Measurements from ENCODE around the gene VAMP2. TPM values are rescaled to one million over a fixed set of nuclear protein-coding genes. Genes with fewer than 3 reads are reported as not detected.

The VAMP2 gene
- total RNA-seq, 1 experiment from 2014 or later: 35.1 TPM

- peaks cover 16% of the 10 kb centered on the region; the same call in 1 of the 2 replicates for H3F3A ChIP-seq (ENCODE audit: insufficient read depth, low read depth)
- H3K36me3 ChIP-seq (ENCODE audit: low read depth): no peaks in the 10 kb centered on the region
- intact Hi-C loops (cut with micrococcal nuclease; ENCODE audit: unreplicated experiment): no loop called here
- ChIA-PET POLR2A (ENCODE audit: unreplicated experiment) (no interaction called here), CTCF (interaction anchor here (0.6 kb wide), 3 partner anchors 26 to 66 kb away, joined by 3 to 21 read pairs (median 3); no protein-coding TSS in a partner anchor)
- no peaks in the 10 kb centered on the region for H3K27me3 ChIP-seq (ENCODE audit: insufficient read depth, low read depth)
- no peaks in the 10 kb centered on the region for H4K20me1 ChIP-seq (ENCODE audit: insufficient read depth)
- H2AFZ ChIP-seq: no peak overlapping the region
- BruUV-seq (replicated peaks): no TSS peak
- H3K27ac ChIP-seq: no peak overlapping the region
- TF ChIP-seq CTCF (conservative IDR thresholded peaks at IDR 0.05) (no peak), EZH2 (IDR thresholded peaks at IDR 0.05; ENCODE audit: low read depth) (no peak)
- no peaks in the 10 kb centered on the region for H3K9me2 ChIP-seq (ENCODE audit: insufficient read depth)
- no peak for DNase-seq
- no peak overlapping the region for H3K4me2 ChIP-seq
- no peaks in the 10 kb centered on the region for H3K9me3 ChIP-seq (ENCODE audit: insufficient read depth, low read depth)
- peaks cover 10% of the 10 kb centered on the region; the same call in 1 of the 2 replicates for H3K79me2 ChIP-seq (ENCODE audit: low read depth)
- no peak overlapping the region for H3K4me3 ChIP-seq
- H3K4me1 ChIP-seq (replicated peaks; ENCODE audit: insufficient read depth): peaks cover 8% of the 10 kb centered on the region; the same call in 1 of the 2 replicates
Measured at GRCh38 chr17:8160741-8161221, 2.0 kb downstream of the VAMP2 start.

DNA sequence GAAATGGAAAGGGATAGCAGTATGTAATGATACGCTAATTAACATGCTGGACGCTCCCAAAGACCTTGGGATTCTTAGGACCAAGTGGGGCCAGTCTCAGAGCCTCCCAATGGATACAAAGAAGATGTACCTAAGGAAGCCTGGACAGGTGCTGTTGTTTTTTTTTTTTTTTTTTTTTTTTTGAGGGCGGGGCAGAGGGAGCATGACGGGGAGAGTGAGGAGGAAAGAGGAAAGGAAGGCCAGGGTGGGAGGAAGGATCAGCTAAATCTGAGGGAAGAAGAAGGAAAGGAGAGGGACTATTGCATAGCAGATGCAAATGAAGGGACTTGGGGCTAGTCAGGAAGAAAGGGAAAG is 2.5 kb downstream of the VAMP2 start:
- DNase-seq: no peak

DNA sequence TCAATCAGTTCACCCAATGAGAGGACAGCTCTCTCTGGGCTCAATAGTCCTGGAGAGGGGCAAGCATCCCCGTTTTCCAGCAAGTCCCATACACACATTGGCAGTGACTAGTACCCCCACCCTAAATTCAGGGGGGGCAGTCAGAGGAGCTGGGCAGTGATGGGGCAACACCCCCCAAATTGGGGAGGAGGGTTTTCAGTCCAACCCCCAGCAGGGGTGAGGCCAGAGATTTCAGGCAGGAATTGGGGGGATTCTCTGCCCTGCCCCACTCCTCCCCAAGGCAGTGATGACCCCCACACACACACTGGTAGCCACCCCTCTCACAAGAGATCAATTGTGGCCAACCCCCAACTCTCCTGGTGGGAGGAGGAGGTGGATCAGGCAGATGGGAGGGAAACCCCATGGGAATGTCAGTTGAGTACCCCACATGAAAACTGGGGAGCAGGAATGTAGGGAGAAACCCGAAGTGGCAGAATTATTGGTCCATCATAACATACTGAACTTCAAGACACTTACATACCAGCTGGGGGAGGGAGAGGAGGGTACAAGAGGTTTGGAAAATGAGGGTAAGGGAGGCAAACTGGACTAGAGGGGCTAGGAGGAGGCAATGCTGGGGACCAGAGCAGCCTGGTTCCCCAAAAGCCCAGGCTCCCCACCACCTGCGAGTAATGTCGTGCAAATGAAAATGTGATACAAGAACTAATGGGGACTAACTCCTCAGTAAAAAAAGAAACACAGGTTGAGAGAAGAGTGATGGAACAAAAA is 3.1 kb downstream of the VAMP2 start:
- Histone ChIP-seq H3K4me1 (replicated peaks; ENCODE audit: insufficient read depth) (peaks cover 20% of the 10 kb centered on the region), H3K27ac (no peak overlapping the region), H3K4me3 (no peak overlapping the region), H3K79me2 (ENCODE audit: low read depth) (peaks cover 16% of the 10 kb centered on the region; the same call in 1 of the 2 replicates), H3K9me2 (ENCODE audit: insufficient read depth) (no peaks in the 10 kb centered on the region), H3F3A (ENCODE audit: insufficient read depth, low read depth) (peaks cover 21% of the 10 kb centered on the region; the same call in 1 of the 2 replicates), H3K27me3 (ENCODE audit: insufficient read depth, low read depth) (no peaks in the 10 kb centered on the region), H3K9me3 (ENCODE audit: insufficient read depth, low read depth) (no peaks in the 10 kb centered on the region), H4K20me1 (ENCODE audit: insufficient read depth) (no peaks in the 10 kb centered on the region), H2AFZ (no peak overlapping the region), H3K4me2 (no peak overlapping the region), H3K36me3 (ENCODE audit: low read depth) (no peaks in the 10 kb centered on the region)
- no TSS peak for BruUV-seq (replicated peaks)
- ChIA-PET CTCF (interaction anchor here (1.5 kb wide), 1 partner anchor 40 kb away, joined by 3 read pairs; no protein-coding TSS in a partner anchor), POLR2A (ENCODE audit: unreplicated experiment) (no interaction called here)
- intact Hi-C loops (cut with micrococcal nuclease; ENCODE audit: unreplicated experiment): loop anchor here (5.0 kb wide), 2 partner anchors 87 to 317 kb away; no protein-coding TSS in a partner anchor
- no peak for DNase-seq
- TF ChIP-seq CTCF (conservative IDR thresholded peaks at IDR 0.05) (no peak), EZH2 (IDR thresholded peaks at IDR 0.05; ENCODE audit: low read depth) (no peak)

More for the DNA sequence above, 2.5 kb downstream of the VAMP2 start:
- Histone ChIP-seq H3K4me3 (no peak overlapping the region), H4K20me1 (ENCODE audit: insufficient read depth) (no peaks in the 10 kb centered on the region), H3K4me2 (no peak overlapping the region), H3K9me2 (ENCODE audit: insufficient read depth) (no peaks in the 10 kb centered on the region), H3K27me3 (ENCODE audit: insufficient read depth, low read depth) (no peaks in the 10 kb centered on the region), H3K9me3 (ENCODE audit: insufficient read depth, low read depth) (no peaks in the 10 kb centered on the region), H3K79me2 (ENCODE audit: low read depth) (peaks cover 11% of the 10 kb centered on the region; the same call in 1 of the 2 replicates), H2AFZ (no peak overlapping the region), H3K4me1 (replicated peaks; ENCODE audit: insufficient read depth) (peaks cover 14% of the 10 kb centered on the region), H3K27ac (no peak overlapping the region), H3K36me3 (ENCODE audit: low read depth) (no peaks in the 10 kb centered on the region), H3F3A (ENCODE audit: insufficient read depth, low read depth) (peaks cover 18% of the 10 kb centered on the region; the same call in 1 of the 2 replicates)
- CTCF ChIA-PET: interaction anchor here (0.6 kb wide), 1 partner anchor 66 kb away, joined by 3 read pairs; no protein-coding TSS in a partner anchor
- BruUV-seq (replicated peaks): no TSS peak
- intact Hi-C loops (cut with micrococcal nuclease; ENCODE audit: unreplicated experiment): no loop called here
- POLR2A ChIA-PET (ENCODE audit: unreplicated experiment): no interaction called here
- TF ChIP-seq CTCF (conservative IDR thresholded peaks at IDR 0.05) (no peak), EZH2 (IDR thresholded peaks at IDR 0.05; ENCODE audit: low read depth) (no peak)

Measured in PC-9 (cell line).